Measurements from ENCODE around the gene FNDC3B.

DNA sequence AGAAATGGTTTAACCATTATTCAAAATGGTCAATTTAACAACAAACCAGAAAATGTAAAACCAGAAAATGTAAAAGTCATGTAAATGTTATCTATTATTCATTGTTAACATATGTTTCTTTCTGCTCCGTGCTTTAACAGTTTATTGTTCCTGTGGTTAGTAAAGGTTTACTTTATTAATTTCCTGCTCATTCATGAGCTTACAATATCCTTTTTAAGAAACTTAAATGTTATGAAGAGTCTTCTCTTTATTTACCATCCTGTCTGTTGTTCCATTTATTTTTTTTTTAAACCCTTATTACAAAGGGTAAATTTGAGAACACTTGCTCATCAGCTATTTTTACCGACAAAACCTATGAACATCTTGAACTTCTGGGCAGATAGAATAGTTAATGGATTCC lies 260.8 kb downstream of the FNDC3B start:
- TF ChIP-seq, protein P1, sequence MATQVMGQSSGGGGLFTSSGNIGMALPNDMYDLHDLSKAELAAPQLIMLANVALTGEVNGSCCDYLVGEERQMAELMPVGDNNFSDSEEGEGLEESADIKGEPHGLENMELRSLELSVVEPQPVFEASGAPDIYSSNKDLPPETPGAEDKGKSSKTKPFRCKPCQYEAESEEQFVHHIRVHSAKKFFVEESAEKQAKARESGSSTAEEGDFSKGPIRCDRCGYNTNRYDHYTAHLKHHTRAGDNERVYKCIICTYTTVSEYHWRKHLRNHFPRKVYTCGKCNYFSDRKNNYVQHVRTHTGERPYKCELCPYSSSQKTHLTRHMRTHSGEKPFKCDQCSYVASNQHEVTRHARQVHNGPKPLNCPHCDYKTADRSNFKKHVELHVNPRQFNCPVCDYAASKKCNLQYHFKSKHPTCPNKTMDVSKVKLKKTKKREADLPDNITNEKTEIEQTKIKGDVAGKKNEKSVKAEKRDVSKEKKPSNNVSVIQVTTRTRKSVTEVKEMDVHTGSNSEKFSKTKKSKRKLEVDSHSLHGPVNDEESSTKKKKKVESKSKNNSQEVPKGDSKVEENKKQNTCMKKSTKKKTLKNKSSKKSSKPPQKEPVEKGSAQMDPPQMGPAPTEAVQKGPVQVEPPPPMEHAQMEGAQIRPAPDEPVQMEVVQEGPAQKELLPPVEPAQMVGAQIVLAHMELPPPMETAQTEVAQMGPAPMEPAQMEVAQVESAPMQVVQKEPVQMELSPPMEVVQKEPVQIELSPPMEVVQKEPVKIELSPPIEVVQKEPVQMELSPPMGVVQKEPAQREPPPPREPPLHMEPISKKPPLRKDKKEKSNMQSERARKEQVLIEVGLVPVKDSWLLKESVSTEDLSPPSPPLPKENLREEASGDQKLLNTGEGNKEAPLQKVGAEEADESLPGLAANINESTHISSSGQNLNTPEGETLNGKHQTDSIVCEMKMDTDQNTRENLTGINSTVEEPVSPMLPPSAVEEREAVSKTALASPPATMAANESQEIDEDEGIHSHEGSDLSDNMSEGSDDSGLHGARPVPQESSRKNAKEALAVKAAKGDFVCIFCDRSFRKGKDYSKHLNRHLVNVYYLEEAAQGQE (IDR thresholded peaks at IDR 0.05; ENCODE audit: low read depth) = no peak
- TF ChIP-seq RAD21 (IDR thresholded peaks at IDR 0.05; ENCODE audit: low read depth) = no peak
- no peak for TF ChIP-seq ZBTB7A (IDR thresholded peaks at IDR 0.05; ENCODE audit: low read depth)
- no peak for TF ChIP-seq CREB1 (IDR thresholded peaks at IDR 0.05; ENCODE audit: low read depth)
- TF ChIP-seq CEBPB (IDR thresholded peaks at IDR 0.05) = no peak
- no peak for TF ChIP-seq FOXM1 (IDR thresholded peaks at IDR 0.05; ENCODE audit: borderline replicate concordance, low read depth)
- no peak for TF ChIP-seq TAF1 (IDR thresholded peaks at IDR 0.05; ENCODE audit: low read depth)
- TF ChIP-seq EP300 (IDR thresholded peaks at IDR 0.05; ENCODE audit: borderline replicate concordance) = no peak
- TF ChIP-seq YY1 (IDR thresholded peaks at IDR 0.05; ENCODE audit: low read depth) = no peak

Data from Ishikawa (cell line).